ENCODE results near the gene JAG2. TPM values are rescaled to one million over a fixed set of nuclear protein-coding genes. Genes with fewer than 3 reads are reported as not detected.

Gene JAG2
- total RNA-seq, 3 donors from 2014 or later = 4.2 to 15.4 (median 13.1) TPM

- H3K4me3 ChIP-seq = no peak overlapping the region
- no peak for DNase-seq (ENCODE audit: low spot score in 2 of 2)
- no peak overlapping the region for H3K27ac ChIP-seq
- no peaks in the 10 kb centered on the region for H3K27me3 ChIP-seq
- intact Hi-C loops (cut with DNase I; ENCODE audit: low total_unique reads) = no loop called here
- TF ChIP-seq CTCF (IDR thresholded peaks at IDR 0.05) (no peak), POLR2A (IDR thresholded peaks at IDR 0.05) (no peak), POLR2AphosphoS5 (IDR thresholded peaks at IDR 0.05) (no peak)
- no peaks in the 10 kb centered on the region for H3K4me1 ChIP-seq
- no peaks in the 10 kb centered on the region for H3K36me3 ChIP-seq
- no peaks in the 10 kb centered on the region for H3K9me3 ChIP-seq
These were observed 7.9 kb upstream of the JAG2 start for GRCh38 chr14:105176513-105176912.

GRCh38 chr14:105173901-105174894, 5.6 kb upstream of the JAG2 start:
- TF ChIP-seq POLR2A (IDR thresholded peaks at IDR 0.05) (no peak), CTCF (IDR thresholded peaks at IDR 0.05) (no peak), POLR2AphosphoS5 (IDR thresholded peaks at IDR 0.05) (no peak)
- no peak overlapping the region for H3K4me3 ChIP-seq
- no peaks in the 10 kb centered on the region for H3K4me1 ChIP-seq
- H3K9me3 ChIP-seq = no peaks in the 10 kb centered on the region
- peak overlapping the region in 1 of 2 donors; percentile 1 for H3K27ac ChIP-seq
- intact Hi-C loops (cut with DNase I; ENCODE audit: low total_unique reads) = no loop called here
- no peaks in the 10 kb centered on the region for H3K36me3 ChIP-seq
- no peak for DNase-seq (ENCODE audit: low spot score in 2 of 2)
- peaks cover 0 to 10% of the 10 kb centered on the region in 2 donors for H3K27me3 ChIP-seq

GRCh38 chr14:105173145-105173544, 4.6 kb upstream of the JAG2 start:
- Histone ChIP-seq H3K4me1 (no peaks in the 10 kb centered on the region), H3K4me3 (no peak overlapping the region), H3K9me3 (no peaks in the 10 kb centered on the region), H3K36me3 (no peaks in the 10 kb centered on the region), H3K27me3 (peaks cover 0 to 10% of the 10 kb centered on the region in 2 donors), H3K27ac (no peak overlapping the region)
- DNase-seq (ENCODE audit: low spot score in 2 of 2) = no peak
- TF ChIP-seq POLR2A (IDR thresholded peaks at IDR 0.05) (no peak), CTCF (IDR thresholded peaks at IDR 0.05) (no peak), POLR2AphosphoS5 (IDR thresholded peaks at IDR 0.05) (no peak)
- intact Hi-C loops (cut with DNase I; ENCODE audit: low total_unique reads) = no loop called here

GRCh38 chr14:105172476-105172875, 3.9 kb upstream of the JAG2 start:
- Histone ChIP-seq H3K4me3 (no peak overlapping the region), H3K36me3 (no peaks in the 10 kb centered on the region), H3K4me1 (no peaks in the 10 kb centered on the region), H3K27ac (no peak overlapping the region), H3K27me3 (peaks cover 0 to 10% of the 10 kb centered on the region in 2 donors), H3K9me3 (no peaks in the 10 kb centered on the region)
- no peak for DNase-seq (ENCODE audit: low spot score in 2 of 2)
- intact Hi-C loops (cut with DNase I; ENCODE audit: low total_unique reads) = no loop called here
- no peak for TF ChIP-seq POLR2AphosphoS5 (IDR thresholded peaks at IDR 0.05)
- no peak for TF ChIP-seq POLR2A (IDR thresholded peaks at IDR 0.05)
- no peak for TF ChIP-seq CTCF (IDR thresholded peaks at IDR 0.05)

GRCh38 chr14:105171004-105171673, 2.6 kb upstream of the JAG2 start:
- no peak for TF ChIP-seq CTCF (IDR thresholded peaks at IDR 0.05)
- no peak for TF ChIP-seq POLR2AphosphoS5 (IDR thresholded peaks at IDR 0.05)
- TF ChIP-seq POLR2A (IDR thresholded peaks at IDR 0.05) = no peak

More at GRCh38 chr14:105171004-105171673, 2.6 kb upstream of the JAG2 start:
- Histone ChIP-seq H3K9me3 (no peaks in the 10 kb centered on the region), H3K4me1 (no peaks in the 10 kb centered on the region), H3K36me3 (no peaks in the 10 kb centered on the region), H3K27ac (no peak overlapping the region), H3K27me3 (peaks cover 0 to 10% of the 10 kb centered on the region in 2 donors), H3K4me3 (no peak overlapping the region)
- intact Hi-C loops (cut with DNase I; ENCODE audit: low total_unique reads) = no loop called here
- DNase-seq (ENCODE audit: low spot score in 2 of 2) = no peak

All from breast epithelium (tissue), 4 donors.